ENCODE results near the gene C7orf33. TPM values are rescaled to one million over a fixed set of nuclear protein-coding genes. Genes with fewer than 3 reads are reported as not detected.
"Not testable (repeated sequence)": the region's sequence is repeated elsewhere in the genome, so short reads cannot be mapped to it uniquely, and the experiment has no call there.

C7orf33 gene
- total RNA-seq, result not detected in 2 replicates

DNA sequence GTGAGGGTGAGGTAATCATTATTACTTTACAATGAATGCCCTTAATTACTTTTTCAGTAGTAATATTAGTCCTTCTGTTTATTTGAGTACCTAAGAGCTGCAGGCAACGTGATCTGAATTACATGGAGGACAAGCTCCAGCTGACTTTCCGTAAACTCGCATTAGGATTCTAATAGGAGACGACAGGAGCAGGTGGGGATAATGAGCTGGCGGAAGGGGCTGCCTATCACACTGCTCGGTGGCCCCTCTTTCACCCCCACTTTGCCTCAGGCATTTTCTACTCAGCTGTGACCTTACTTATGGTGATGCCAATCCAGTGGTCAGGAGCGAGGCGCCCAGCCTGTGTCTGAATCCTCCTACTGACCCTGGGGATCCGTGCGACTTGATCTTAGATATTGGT is at the start of gene C7orf33:
C7orf33 (plus strand) TSS at position 296 of the 400 bp plus-strand sequence. CDS start 160 bp downstream, outside the sequence.
- no peak for DNase-seq (ENCODE audit: low read depth in 2 of 2)

GRCh38 chr7:148541891-148542504 is 48.6 kb upstream of the C7orf33 start:
- no peak for DNase-seq (ENCODE audit: low read depth in 2 of 2)

DNA sequence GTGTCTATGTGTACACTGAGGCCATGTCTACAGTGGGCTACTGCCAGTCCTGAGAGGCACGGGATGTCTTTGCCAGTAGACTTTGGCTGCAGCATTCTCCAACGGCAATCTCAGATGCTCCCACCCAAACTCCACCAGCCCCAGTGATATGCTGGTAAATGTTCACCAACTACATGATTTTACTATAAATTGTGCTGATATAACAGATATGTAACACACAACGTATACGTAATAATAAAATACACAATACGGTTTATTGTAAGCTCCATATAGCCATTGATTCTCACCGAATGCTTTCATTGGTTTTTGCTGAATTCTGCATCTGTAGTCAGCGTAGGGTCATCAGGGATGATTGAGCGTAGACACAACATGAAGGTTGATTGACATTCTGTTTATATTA is 47.3 kb upstream of the C7orf33 start:
- DNase-seq (ENCODE audit: low read depth in 2 of 2), result no peak

- no peak for DNase-seq (ENCODE audit: low read depth in 2 of 2)
These were observed 45.4 kb upstream of the C7orf33 start for GRCh38 chr7:148545172-148545571.

DNA sequence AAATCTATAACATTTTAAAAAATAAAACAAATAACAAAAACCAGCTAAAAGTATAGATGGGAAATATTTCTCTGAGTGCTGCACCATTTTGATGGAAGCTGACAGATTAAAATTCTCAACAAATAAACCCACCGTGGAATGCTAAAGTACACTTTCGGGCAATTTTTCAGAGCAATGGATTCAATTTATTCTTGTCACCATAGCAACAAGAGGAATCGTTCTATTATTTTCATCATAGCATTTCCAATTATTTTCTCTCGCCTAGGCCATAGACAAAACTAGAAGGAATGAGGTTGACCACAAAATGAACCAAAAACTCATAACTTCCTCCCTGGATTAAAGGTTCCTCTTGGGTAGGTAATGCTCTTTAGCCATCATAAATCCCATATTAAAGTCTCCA is 44.6 kb upstream of the C7orf33 start:
- DNase-seq (ENCODE audit: low read depth in 2 of 2), result no peak

DNA sequence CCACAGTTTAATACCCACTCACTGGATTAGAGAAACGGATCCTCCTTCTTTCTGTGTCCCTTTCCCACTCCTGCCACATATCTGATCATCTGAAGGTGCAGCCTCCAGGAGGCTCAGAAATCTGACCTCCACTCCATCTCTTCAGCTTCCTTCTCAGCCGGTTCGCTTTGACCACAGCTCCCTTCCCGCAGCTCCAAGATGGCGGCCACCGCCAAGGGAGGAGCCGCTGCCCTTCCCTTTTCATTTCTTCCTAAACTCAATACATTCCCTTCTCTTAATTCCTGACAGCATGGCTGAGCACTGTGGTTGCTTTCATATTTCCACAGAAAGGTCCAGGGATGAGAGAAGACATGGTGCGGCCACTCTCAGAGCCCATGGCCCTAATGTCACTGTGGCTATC is 43.7 kb upstream of the C7orf33 start:
- DNase-seq (ENCODE audit: low read depth in 2 of 2), result no peak

DNA sequence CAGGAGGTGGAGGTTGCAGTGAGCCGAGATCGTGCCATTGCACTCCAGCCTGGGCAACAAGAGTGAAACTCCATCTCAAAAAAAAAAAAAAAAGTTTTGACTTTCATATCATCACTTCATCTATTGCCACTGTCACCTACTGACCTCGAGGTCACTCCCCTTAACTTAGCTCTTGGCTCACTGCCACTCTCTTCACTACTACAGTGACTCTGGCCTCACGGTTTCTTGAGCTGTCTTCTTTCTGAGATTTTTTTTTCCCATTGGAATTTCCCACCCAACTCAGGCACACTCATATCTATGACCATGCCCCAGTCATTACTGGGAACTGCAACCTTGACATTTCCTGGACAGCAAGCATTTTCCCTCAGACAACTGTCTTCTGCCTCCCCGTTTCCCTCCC is 42.6 kb upstream of the C7orf33 start:
- DNase-seq (ENCODE audit: low read depth in 2 of 2), result no peak

DNA sequence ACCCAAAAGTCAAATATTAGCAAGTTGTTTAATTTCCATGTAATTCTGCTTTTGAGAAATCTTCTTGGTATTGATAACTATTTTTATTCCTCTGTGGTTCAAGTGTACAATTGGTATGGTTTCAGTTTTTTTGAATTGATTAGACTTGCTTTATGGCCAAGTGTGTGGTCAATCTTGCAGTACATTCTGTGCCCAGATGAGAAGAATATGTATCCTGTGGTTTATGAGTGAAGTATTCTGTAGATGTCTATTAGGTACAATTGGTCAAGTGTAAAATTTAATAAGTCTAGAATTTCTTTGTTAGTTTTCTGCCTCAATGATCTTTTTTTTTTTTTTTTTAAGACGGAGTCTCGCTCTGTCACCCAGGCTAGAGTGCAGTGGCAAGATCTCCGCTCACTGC is 36.6 kb upstream of the C7orf33 start:
- DNase-seq (ENCODE audit: low read depth in 2 of 2), result no peak

DNA sequence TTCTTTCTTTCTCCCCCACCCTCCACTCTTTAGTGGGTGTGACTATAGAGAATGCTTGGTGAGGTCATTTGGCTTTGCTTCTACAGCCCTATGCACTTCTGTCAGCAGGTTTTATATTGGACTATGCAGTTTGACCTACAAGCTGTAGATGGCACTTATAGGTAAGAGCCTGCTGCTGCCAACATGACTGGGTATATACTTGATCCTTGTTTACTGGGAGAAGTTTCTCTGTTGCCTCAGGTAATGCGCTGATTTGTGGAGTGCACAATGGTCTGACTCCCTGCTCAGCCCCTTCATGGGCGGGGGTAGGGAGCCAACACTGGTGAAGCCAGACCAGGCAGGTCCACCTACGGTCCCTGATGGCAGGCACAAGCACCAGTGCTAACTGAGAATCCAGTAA is 33.7 kb upstream of the C7orf33 start:
- DNase-seq (ENCODE audit: low read depth in 2 of 2), result no peak

- DNase-seq (ENCODE audit: low read depth in 2 of 2), result no peak
These were observed 31.7 kb upstream of the C7orf33 start for GRCh38 chr7:148558914-148559313.

DNA sequence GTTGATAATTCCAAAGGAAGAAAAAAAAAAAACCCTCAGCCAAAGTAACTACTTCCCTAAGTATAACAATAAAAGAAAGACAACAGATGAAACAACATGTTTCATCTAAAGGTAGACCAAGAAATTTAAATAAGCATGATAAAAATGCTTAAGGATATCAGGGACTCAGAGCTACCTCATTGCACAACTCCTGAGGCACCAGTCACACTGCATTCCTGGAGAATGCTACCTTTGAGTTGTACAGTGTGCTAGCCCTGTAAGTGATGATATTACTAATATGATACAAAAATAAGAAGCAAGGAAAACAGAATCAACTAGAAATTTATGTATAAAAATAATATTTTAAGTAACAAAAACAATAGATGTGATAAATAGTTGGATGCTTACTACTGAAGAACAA is 29.5 kb upstream of the C7orf33 start:
- DNase-seq (ENCODE audit: low read depth in 2 of 2), result no peak

GRCh38 chr7:148563583-148564274 is 26.8 kb upstream of the C7orf33 start:
- DNase-seq (ENCODE audit: low read depth in 2 of 2), result no peak

GRCh38 chr7:148564275-148564951 is 26.2 kb upstream of the C7orf33 start:
- DNase-seq (ENCODE audit: low read depth in 2 of 2), result peak; percentile 72 to 75

DNA sequence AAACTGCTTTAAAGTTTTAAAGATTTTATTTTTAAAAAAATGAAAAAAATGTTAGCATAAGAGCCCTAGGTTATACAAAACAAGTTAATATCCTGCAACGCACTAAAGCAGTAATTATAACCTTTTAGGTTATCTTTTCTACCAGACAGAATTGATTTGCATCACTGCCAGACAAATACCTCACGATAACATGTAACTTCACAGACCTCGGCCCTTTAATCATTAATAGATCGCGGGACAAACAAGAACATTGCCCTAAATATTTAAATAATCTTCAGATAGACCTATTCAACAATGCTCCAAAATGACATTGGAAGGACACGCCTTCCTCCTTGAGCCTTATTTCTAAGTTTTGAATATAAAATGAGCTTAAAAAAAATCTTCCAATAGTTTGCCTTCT is 23.8 kb upstream of the C7orf33 start:
- DNase-seq (ENCODE audit: low read depth in 2 of 2), result no peak

GRCh38 chr7:148567524-148567923 is 23.0 kb upstream of the C7orf33 start:
- DNase-seq (ENCODE audit: low read depth in 2 of 2), result no peak

- DNase-seq (ENCODE audit: low read depth in 2 of 2), result no peak
These were observed 20.1 kb upstream of the C7orf33 start for GRCh38 chr7:148570510-148570909.

GRCh38 chr7:148570973-148571372 is 19.6 kb upstream of the C7orf33 start:
- DNase-seq (ENCODE audit: low read depth in 2 of 2), result not testable (repeated sequence)

DNA sequence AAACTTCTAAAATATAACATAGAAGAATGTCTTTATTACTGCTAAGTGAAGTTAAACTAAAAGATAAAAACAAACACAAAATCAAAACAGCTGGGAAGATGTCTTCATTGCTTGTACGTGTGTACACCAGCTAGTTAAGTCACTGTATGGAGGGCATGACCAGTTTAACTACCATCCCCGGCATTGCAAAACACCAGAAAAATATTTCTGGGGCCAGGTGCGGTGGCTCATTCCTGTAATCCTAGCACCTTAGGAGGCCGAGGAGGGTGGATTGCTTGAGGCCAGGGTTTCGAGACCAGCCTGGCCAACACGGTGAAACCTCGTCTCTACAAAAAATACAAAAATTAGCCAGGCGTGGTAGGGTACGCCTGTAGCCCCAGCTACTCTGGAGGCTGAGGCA is 19.2 kb upstream of the C7orf33 start:
- no peak for DNase-seq (ENCODE audit: low read depth in 2 of 2)

- no peak for DNase-seq (ENCODE audit: low read depth in 2 of 2)
These were observed 18.5 kb upstream of the C7orf33 start for GRCh38 chr7:148572067-148572522.

- not testable (repeated sequence) for DNase-seq (ENCODE audit: low read depth in 2 of 2)
These were observed 17.0 kb upstream of the C7orf33 start for GRCh38 chr7:148573581-148573980.

GRCh38 chr7:148575640-148576411 is 14.7 kb upstream of the C7orf33 start:
- DNase-seq (ENCODE audit: low read depth in 2 of 2), result peak; percentile 63 to 71

GRCh38 chr7:148579366-148579765 is 11.2 kb upstream of the C7orf33 start:
- DNase-seq (ENCODE audit: low read depth in 2 of 2), result no peak
